ENCODE measurements around the gene SLC37A1. TPM values are rescaled to one million over a fixed set of nuclear protein-coding genes. Genes with fewer than 3 reads are reported as not detected.

SLC37A1 gene
- total RNA-seq, 1 donor from 2014 or later: 4.8 TPM

- no peaks in the 10 kb centered on the region for H3K4me1 Mint-ChIP-seq (ENCODE audit: low read depth)
Observed at GRCh38 chr21:42533306-42533962, 19.8 kb downstream of the SLC37A1 start.

GRCh38 chr21:42533963-42534355 is 20.3 kb downstream of the SLC37A1 start:
- TF ChIP-seq CTCF (IDR thresholded peaks at IDR 0.05): no peak
- no peak overlapping the region for H3K27ac Mint-ChIP-seq (ENCODE audit: unreplicated experiment)
- no peaks in the 10 kb centered on the region for H3K9me3 Mint-ChIP-seq (ENCODE audit: low read depth)
- DNase-seq (ENCODE audit: low spot score): no peak
- no peak overlapping the region for H3K4me3 Mint-ChIP-seq (ENCODE audit: unreplicated experiment)
- no peaks in the 10 kb centered on the region for H3K27me3 Mint-ChIP-seq (ENCODE audit: low read depth)
- no peaks in the 10 kb centered on the region for H3K4me1 Mint-ChIP-seq (ENCODE audit: low read depth)
- H3K36me3 Mint-ChIP-seq (ENCODE audit: low read depth): peaks cover 1% of the 10 kb centered on the region

More at GRCh38 chr21:42533306-42533962, 19.8 kb downstream of the SLC37A1 start:
- H3K36me3 Mint-ChIP-seq (ENCODE audit: low read depth): peaks cover 1% of the 10 kb centered on the region
- H3K9me3 Mint-ChIP-seq (ENCODE audit: low read depth): no peaks in the 10 kb centered on the region
- no peaks in the 10 kb centered on the region for H3K27me3 Mint-ChIP-seq (ENCODE audit: low read depth)
- no peak overlapping the region for H3K27ac Mint-ChIP-seq (ENCODE audit: unreplicated experiment)
- DNase-seq (ENCODE audit: low spot score): no peak
- no peak for TF ChIP-seq CTCF (IDR thresholded peaks at IDR 0.05)
- H3K4me3 Mint-ChIP-seq (ENCODE audit: unreplicated experiment): no peak overlapping the region

GRCh38 chr21:42534421-42535378 is 21.0 kb downstream of the SLC37A1 start:
- H3K4me1 Mint-ChIP-seq (ENCODE audit: low read depth): no peaks in the 10 kb centered on the region
- H3K9me3 Mint-ChIP-seq (ENCODE audit: low read depth): no peaks in the 10 kb centered on the region
- TF ChIP-seq CTCF (IDR thresholded peaks at IDR 0.05): no peak
- no peak overlapping the region for H3K27ac Mint-ChIP-seq (ENCODE audit: unreplicated experiment)
- peaks cover 1% of the 10 kb centered on the region for H3K36me3 Mint-ChIP-seq (ENCODE audit: low read depth)
- no peaks in the 10 kb centered on the region for H3K27me3 Mint-ChIP-seq (ENCODE audit: low read depth)
- DNase-seq (ENCODE audit: low spot score): no peak
- H3K4me3 Mint-ChIP-seq (ENCODE audit: unreplicated experiment): no peak overlapping the region

GRCh38 chr21:42535602-42536171 is 22.0 kb downstream of the SLC37A1 start:
- no peaks in the 10 kb centered on the region for H3K4me1 Mint-ChIP-seq (ENCODE audit: low read depth)
- no peak for TF ChIP-seq CTCF (IDR thresholded peaks at IDR 0.05)
- no peaks in the 10 kb centered on the region for H3K27me3 Mint-ChIP-seq (ENCODE audit: low read depth)
- no peak overlapping the region for H3K4me3 Mint-ChIP-seq (ENCODE audit: unreplicated experiment)
- H3K9me3 Mint-ChIP-seq (ENCODE audit: low read depth): no peaks in the 10 kb centered on the region
- no peak for DNase-seq (ENCODE audit: low spot score)
- no peak overlapping the region for H3K27ac Mint-ChIP-seq (ENCODE audit: unreplicated experiment)
- H3K36me3 Mint-ChIP-seq (ENCODE audit: low read depth): peaks cover 5% of the 10 kb centered on the region

- peaks cover 5% of the 10 kb centered on the region for H3K36me3 Mint-ChIP-seq (ENCODE audit: low read depth)
- H3K4me1 Mint-ChIP-seq (ENCODE audit: low read depth): no peaks in the 10 kb centered on the region
- no peak for TF ChIP-seq CTCF (IDR thresholded peaks at IDR 0.05)
- H3K27me3 Mint-ChIP-seq (ENCODE audit: low read depth): no peaks in the 10 kb centered on the region
- no peak overlapping the region for H3K27ac Mint-ChIP-seq (ENCODE audit: unreplicated experiment)
- DNase-seq (ENCODE audit: low spot score): no peak
- no peak overlapping the region for H3K4me3 Mint-ChIP-seq (ENCODE audit: unreplicated experiment)
- H3K9me3 Mint-ChIP-seq (ENCODE audit: low read depth): no peaks in the 10 kb centered on the region
Observed at GRCh38 chr21:42536601-42537000, 22.9 kb downstream of the SLC37A1 start.

All from chondrocyte (in vitro differentiated cells).